Suprapubic skin (tissue), 3 donors: ENCODE measurements around the gene CTNNBIP1.

Experiments
- CTCF ChIP-seq, 2 donors: fragments of 200-600 bp in 1 of 2; fragments of 450-650 bp in 1 of 2; sonication (generic) in 1 of 2; IDR thresholded peaks; one replicate each; pipeline ENCODE4 v1.5.1; 2016 to 2019; ENCODE audit warnings: antibody characterized with exemption in 2 of 2, mild to moderate bottlenecking in 1 of 2, moderate library complexity in 1 of 2
- EP300 ChIP-seq: sonication (generic); formaldehyde crosslinking; IDR thresholded peaks from one replicate; pipeline ENCODE4 v1.6.1; 2017; ENCODE audit warnings: antibody characterized with exemption
- POLR2A ChIP-seq, 2 donors: fragments of 450-650 bp; IDR thresholded peaks; one replicate each; pipeline ENCODE4 v1.6.1; 2017; ENCODE audit warnings: antibody characterized with exemption in 2 of 2, mild to moderate bottlenecking in 2 of 2, moderate library complexity in 2 of 2

GRCh38 chr1:9929431-9930385 lies 19.6 kb upstream of the CTNNBIP1 start:
- TF ChIP-seq CTCF (IDR thresholded peaks at IDR 0.05) (no peak), EP300 (no peak), POLR2A (IDR thresholded peaks at IDR 0.05) (no peak)
